HEK293 (cell line): Measurements from ENCODE around the gene TCN1.

Source experiments
- CTCF ChIA-PET: fragments of 350-600 bp; formaldehyde crosslinking; extraction: SDS; loops from one replicate; lab custom pipeline; 2021; ENCODE audit warnings: antibody characterized with exemption; lab: Yijun Ruan, JAX
- POLR2A ChIA-PET: fragments of 300-600 bp; formaldehyde crosslinking; extraction: SDS; loops from one replicate; lab custom pipeline; 2020; ENCODE audit warnings: antibody characterized with exemption, inconsistent platforms; lab: Yijun Ruan, JAX
- H3K27ac ChIP-seq: fragments of 200-500 bp; sonication (Bioruptor generic); 2 replicates; pipeline ENCODE4 v1.5.1; 2014; ENCODE audit warnings: low read depth, low read length, control low read depth, inconsistent platforms; ENCODE audit errors: extremely low read depth
- H3K36me3 ChIP-seq, 2 experiments: fragments of 200-500 bp in 1 of 2; sonication (Bioruptor generic) in 1 of 2; 1 replicate in 1 of 2; 2 replicates in 1 of 2; pipeline ENCODE4 v1.5.1; 2014 to 2017; ENCODE audit warnings: inconsistent platforms in 2 of 2, low read length in 2 of 2; ENCODE audit not compliant: control insufficient read depth in 2 of 2, insufficient read depth in 1 of 2
- H3K4me1 ChIP-seq: fragments of 200-500 bp; sonication (Bioruptor generic); 2 replicates; pipeline ENCODE4 v1.5.1; 2014; ENCODE audit warnings: mild to moderate bottlenecking, low read length, inconsistent platforms; ENCODE audit not compliant: control insufficient read depth, insufficient read depth
- H3K4me3 ChIP-seq: 2 replicates; pipeline ENCODE4 v1.5.1; 2011; ENCODE audit warnings: low read depth, mild to moderate bottlenecking, control low read depth, low read length, moderate library complexity
- H3K9me3 ChIP-seq: fragments of 200-500 bp; sonication (Bioruptor generic); 2 replicates; pipeline ENCODE4 v1.5.1; 2014; ENCODE audit warnings: low read depth, low read length, inconsistent platforms; ENCODE audit not compliant: control insufficient read depth, insufficient read depth
- FEZF1 ChIP-seq: fragments of 450-650 bp; formaldehyde crosslinking; IDR thresholded peaks from 2 replicates; pipeline ENCODE4 v1.5.1; 2016; ENCODE audit warnings: missing biosample characterization, missing genetic modification characterization
- KLF10 ChIP-seq: fragments of 450-650 bp; IDR thresholded peaks from 2 replicates; pipeline ENCODE4 v1.5.1; 2018; ENCODE audit warnings: missing biosample characterization, mild to moderate bottlenecking, missing genetic modification characterization
- RBAK ChIP-seq: fragments of 450-650 bp; formaldehyde crosslinking; IDR thresholded peaks from 2 replicates; pipeline ENCODE4 v1.5.1; 2016; ENCODE audit warnings: missing biosample characterization, missing genetic modification characterization
- SP7 ChIP-seq: fragments of 450-650 bp; formaldehyde crosslinking; IDR thresholded peaks from 2 replicates; pipeline ENCODE4 v1.5.1; 2016; ENCODE audit warnings: missing biosample characterization, missing genetic modification characterization
- YY2 ChIP-seq: fragments of 450-650 bp; formaldehyde crosslinking; IDR thresholded peaks from 2 replicates; pipeline ENCODE4 v1.5.1; 2016; ENCODE audit warnings: missing biosample characterization, missing genetic modification characterization
- ZFHX2 ChIP-seq: fragments of 450-650 bp; formaldehyde crosslinking; conservative IDR thresholded peaks from 2 replicates; pipeline ENCODE4 v1.5.1; 2016; ENCODE audit warnings: missing biosample characterization, missing genetic modification characterization
- ZNF132 ChIP-seq: fragments of 450-650 bp; formaldehyde crosslinking; IDR thresholded peaks from 2 replicates; pipeline ENCODE4 v1.5.1; 2017; ENCODE audit warnings: missing biosample characterization, missing genetic modification characterization, borderline replicate concordance
- ZNF155 ChIP-seq: fragments of 450-650 bp; formaldehyde crosslinking; IDR thresholded peaks from 2 replicates; pipeline ENCODE4 v1.5.1; 2016; ENCODE audit warnings: missing biosample characterization, missing genetic modification characterization
- ZNF175 ChIP-seq: fragments of 450-650 bp; formaldehyde crosslinking; IDR thresholded peaks from 2 replicates; pipeline ENCODE4 v1.5.1; 2016; ENCODE audit warnings: missing biosample characterization, missing genetic modification characterization
- ZNF335 ChIP-seq: fragments of 450-650 bp; formaldehyde crosslinking; conservative IDR thresholded peaks from 2 replicates; pipeline ENCODE4 v1.5.1; 2016; ENCODE audit warnings: missing biosample characterization, missing genetic modification characterization
- ZNF350 ChIP-seq: fragments of 450-650 bp; formaldehyde crosslinking; IDR thresholded peaks from 2 replicates; pipeline ENCODE4 v1.5.0; 2017; ENCODE audit warnings: missing biosample characterization, mild to moderate bottlenecking, missing genetic modification characterization
- ZNF404 ChIP-seq: fragments of 450-650 bp; formaldehyde crosslinking; IDR thresholded peaks from 2 replicates; pipeline ENCODE4 v1.5.1; 2017; ENCODE audit warnings: missing biosample characterization, missing genetic modification characterization
- ZNF423 ChIP-seq: fragments of 450-650 bp; formaldehyde crosslinking; IDR thresholded peaks from 2 replicates; pipeline ENCODE4 v1.5.1; 2016; ENCODE audit warnings: missing biosample characterization, missing genetic modification characterization
- ZNF585B ChIP-seq: fragments of 450-650 bp; formaldehyde crosslinking; IDR thresholded peaks from 2 replicates; pipeline ENCODE4 v1.5.1; 2016; ENCODE audit warnings: missing biosample characterization, missing genetic modification characterization
- ZNF596 ChIP-seq: fragments of 450-650 bp; IDR thresholded peaks from 2 replicates; pipeline ENCODE4 v1.5.0; 2018; ENCODE audit warnings: missing biosample characterization, mild to moderate bottlenecking, missing genetic modification characterization, moderate library complexity
- ZNF660 ChIP-seq: fragments of 450-650 bp; IDR thresholded peaks from 2 replicates; pipeline ENCODE4 v1.5.1; 2018; ENCODE audit warnings: missing biosample characterization, mild to moderate bottlenecking, missing genetic modification characterization
- ZNF76 ChIP-seq: fragments of 450-650 bp; formaldehyde crosslinking; IDR thresholded peaks from 2 replicates; pipeline ENCODE4; 2016; ENCODE audit warnings: low read depth, missing biosample characterization, missing genetic modification characterization, borderline replicate concordance
- ZNF777 ChIP-seq: fragments of 450-650 bp; formaldehyde crosslinking; IDR thresholded peaks from 2 replicates; pipeline ENCODE4 v1.5.1; 2017; ENCODE audit warnings: missing biosample characterization, missing genetic modification characterization, borderline replicate concordance
- ZNF785 ChIP-seq: fragments of 450-650 bp; formaldehyde crosslinking; IDR thresholded peaks from 2 replicates; pipeline ENCODE4 v1.5.1; 2016; ENCODE audit warnings: missing biosample characterization, missing genetic modification characterization
- TF ChIP-seq, protein P1 (sequence below): fragments of 450-650 bp; formaldehyde crosslinking; IDR thresholded peaks from 2 replicates; pipeline ENCODE4 v1.5.1; 2017; ENCODE audit warnings: missing biosample characterization, missing genetic modification characterization
- TF ChIP-seq, protein P2 (sequence below): fragments of 450-650 bp; formaldehyde crosslinking; IDR thresholded peaks from 2 replicates; pipeline ENCODE4 v1.5.0; 2017; ENCODE audit warnings: missing biosample characterization, missing genetic modification characterization, borderline replicate concordance
- TF ChIP-seq, protein P3 (sequence below): fragments of 450-650 bp; formaldehyde crosslinking; IDR thresholded peaks from 2 replicates; pipeline ENCODE4 v1.5.1; 2016; ENCODE audit warnings: missing biosample characterization, missing genetic modification characterization

TCN1 gene

DNA sequence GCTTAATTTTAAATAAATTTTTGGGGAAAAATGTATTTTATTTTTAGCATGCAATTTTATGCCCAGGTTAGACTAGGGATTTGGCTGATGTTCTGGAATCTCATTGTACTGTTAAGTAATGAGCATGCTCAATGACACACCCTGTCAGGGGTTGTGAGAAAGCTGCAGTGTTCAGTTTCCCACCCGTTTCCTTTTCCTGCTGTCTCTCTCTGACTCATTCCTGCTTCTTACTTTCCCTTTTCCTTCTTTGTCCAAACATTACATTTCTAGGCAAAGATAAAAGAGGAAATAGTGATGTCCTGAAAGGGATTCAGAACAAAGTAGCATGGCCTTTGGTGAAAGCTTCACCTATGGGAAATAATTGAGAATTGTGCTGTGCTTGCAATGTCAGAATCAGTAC, 35.0 kb upstream of the TCN1 start:
- TF ChIP-seq SP7 (tag by site-specific recombination) (no peak), KLF10 (no peak), ZNF585B (no peak), ZNF423 (tag by site-specific recombination) (no peak), RBAK (tag by site-specific recombination) (no peak), ZNF350 (tag by site-specific recombination) (no peak), ZNF155 (tag by site-specific recombination) (no peak), YY2 (tag by site-specific recombination) (no peak), ZNF335 (tag by site-specific recombination) (no peak), ZNF132 (tag by site-specific recombination) (no peak), ZNF76 (no peak), ZFHX2 (tag by site-specific recombination) (no peak)
- TF ChIP-seq, protein P1, sequence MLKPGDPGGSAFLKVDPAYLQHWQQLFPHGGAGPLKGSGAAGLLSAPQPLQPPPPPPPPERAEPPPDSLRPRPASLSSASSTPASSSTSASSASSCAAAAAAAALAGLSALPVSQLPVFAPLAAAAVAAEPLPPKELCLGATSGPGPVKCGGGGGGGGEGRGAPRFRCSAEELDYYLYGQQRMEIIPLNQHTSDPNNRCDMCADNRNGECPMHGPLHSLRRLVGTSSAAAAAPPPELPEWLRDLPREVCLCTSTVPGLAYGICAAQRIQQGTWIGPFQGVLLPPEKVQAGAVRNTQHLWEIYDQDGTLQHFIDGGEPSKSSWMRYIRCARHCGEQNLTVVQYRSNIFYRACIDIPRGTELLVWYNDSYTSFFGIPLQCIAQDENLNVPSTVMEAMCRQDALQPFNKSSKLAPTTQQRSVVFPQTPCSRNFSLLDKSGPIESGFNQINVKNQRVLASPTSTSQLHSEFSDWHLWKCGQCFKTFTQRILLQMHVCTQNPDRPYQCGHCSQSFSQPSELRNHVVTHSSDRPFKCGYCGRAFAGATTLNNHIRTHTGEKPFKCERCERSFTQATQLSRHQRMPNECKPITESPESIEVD (tag by site-specific recombination) = no peak
- TF ChIP-seq, protein P2, sequence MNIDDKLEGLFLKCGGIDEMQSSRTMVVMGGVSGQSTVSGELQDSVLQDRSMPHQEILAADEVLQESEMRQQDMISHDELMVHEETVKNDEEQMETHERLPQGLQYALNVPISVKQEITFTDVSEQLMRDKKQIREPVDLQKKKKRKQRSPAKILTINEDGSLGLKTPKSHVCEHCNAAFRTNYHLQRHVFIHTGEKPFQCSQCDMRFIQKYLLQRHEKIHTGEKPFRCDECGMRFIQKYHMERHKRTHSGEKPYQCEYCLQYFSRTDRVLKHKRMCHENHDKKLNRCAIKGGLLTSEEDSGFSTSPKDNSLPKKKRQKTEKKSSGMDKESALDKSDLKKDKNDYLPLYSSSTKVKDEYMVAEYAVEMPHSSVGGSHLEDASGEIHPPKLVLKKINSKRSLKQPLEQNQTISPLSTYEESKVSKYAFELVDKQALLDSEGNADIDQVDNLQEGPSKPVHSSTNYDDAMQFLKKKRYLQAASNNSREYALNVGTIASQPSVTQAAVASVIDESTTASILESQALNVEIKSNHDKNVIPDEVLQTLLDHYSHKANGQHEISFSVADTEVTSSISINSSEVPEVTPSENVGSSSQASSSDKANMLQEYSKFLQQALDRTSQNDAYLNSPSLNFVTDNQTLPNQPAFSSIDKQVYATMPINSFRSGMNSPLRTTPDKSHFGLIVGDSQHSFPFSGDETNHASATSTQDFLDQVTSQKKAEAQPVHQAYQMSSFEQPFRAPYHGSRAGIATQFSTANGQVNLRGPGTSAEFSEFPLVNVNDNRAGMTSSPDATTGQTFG (tag by site-specific recombination) = no peak
- TF ChIP-seq, all 188 proteins: peak for 0
- Histone ChIP-seq H3K36me3 (no peaks in the 10 kb centered on the region), H3K9me3 (no peaks in the 10 kb centered on the region), H3K4me3 (no peak overlapping the region), H3K27ac (no peak overlapping the region), H3K4me1 (no peaks in the 10 kb centered on the region)
- ChIA-PET POLR2A (no interaction called here), CTCF (no interaction called here)

DNA sequence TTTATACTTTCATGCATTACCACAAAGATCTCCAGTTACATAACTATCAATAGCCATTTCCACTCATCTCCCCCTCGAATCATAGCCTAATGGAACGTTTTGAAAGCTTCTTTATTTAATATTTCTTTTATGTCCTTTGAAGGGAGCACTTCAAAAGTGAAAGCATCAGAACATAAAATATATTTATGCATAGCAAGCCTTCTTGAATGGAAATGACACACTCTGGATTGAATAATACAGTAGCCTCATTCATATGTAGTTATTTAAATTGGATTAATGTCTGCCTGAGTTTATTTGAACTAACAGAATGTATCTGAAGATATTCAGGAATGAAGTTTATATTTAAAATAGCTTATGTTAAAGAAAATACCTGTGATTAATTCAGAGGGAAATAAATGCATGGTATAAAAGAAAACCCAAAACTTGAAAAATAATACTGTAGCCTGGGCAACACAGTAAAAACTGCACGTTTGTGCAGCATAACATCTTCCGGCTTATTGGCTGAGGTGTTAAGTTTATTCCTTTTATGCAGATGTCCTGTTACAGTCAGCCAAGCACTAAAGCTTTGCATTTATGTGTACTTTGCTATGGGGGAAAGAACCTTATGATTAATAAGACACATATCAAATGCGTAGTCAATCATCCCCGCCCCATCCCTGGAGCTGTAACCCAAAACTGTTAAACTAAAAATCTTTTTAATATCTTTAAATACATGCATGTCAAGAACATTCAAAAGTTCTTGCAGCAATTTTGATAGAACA, 34.3 kb upstream of the TCN1 start:
- POLR2A ChIA-PET = no interaction called here
- Histone ChIP-seq H3K9me3 (no peaks in the 10 kb centered on the region), H3K4me3 (no peak overlapping the region), H3K36me3 (no peaks in the 10 kb centered on the region), H3K4me1 (no peaks in the 10 kb centered on the region), H3K27ac (no peak overlapping the region)
- TF ChIP-seq, protein P3, sequence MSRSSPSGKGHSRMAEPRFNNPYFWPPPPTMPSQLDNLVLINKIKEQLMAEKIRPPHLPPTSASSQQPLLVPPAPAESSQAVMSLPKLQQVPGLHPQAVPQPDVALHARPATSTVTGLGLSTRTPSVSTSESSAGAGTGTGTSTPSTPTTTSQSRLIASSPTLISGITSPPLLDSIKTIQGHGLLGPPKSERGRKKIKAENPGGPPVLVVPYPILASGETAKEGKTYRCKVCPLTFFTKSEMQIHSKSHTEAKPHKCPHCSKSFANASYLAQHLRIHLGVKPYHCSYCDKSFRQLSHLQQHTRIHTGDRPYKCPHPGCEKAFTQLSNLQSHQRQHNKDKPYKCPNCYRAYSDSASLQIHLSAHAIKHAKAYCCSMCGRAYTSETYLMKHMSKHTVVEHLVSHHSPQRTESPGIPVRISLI (tag by site-specific recombination) = no peak
- TF ChIP-seq, protein P2 (tag by site-specific recombination) = no peak
- TF ChIP-seq ZNF777 (tag by site-specific recombination) (no peak), ZNF175 (tag by site-specific recombination) (no peak), ZNF660 (tag by site-specific recombination) (no peak), ZNF596 (tag by site-specific recombination) (no peak), ZNF785 (tag by site-specific recombination) (no peak), ZNF404 (tag by site-specific recombination) (no peak), FEZF1 (no peak)
- CTCF ChIA-PET = interaction anchor here (0.7 kb wide), 1 partner anchor 78 kb away, joined by 3 read pairs; no protein-coding TSS in a partner anchor
